SU-DHL-6 (cell line): Measurements from ENCODE around the gene OR6K2.

Experiments used
- H2AFZ ChIP-seq: fragments of 200-600 bp; sonication (generic); 2 replicates; pipeline ENCODE4 v1.6.1; 2014; ENCODE audit warnings: low read depth, mild to moderate bottlenecking, moderate library complexity, mixed read lengths, antibody characterized with exemption, low read length; ENCODE audit not compliant: severe bottlenecking
- H3F3A ChIP-seq: fragments of 200-600 bp; shearing (Covaris generic); 2 replicates; pipeline ENCODE4 v1.6.0; 2016; ENCODE audit warnings: antibody characterized with exemption, mild to moderate bottlenecking; ENCODE audit not compliant: insufficient read depth
- H3K27ac ChIP-seq: fragments of 200-600 bp; sonication (generic); 2 replicates; pipeline ENCODE4 v1.5.1; 2016; ENCODE audit warnings: low read depth, mild to moderate bottlenecking, low read length, moderate library complexity, mixed read lengths
- H3K27me3 ChIP-seq: fragments of 200-600 bp; sonication (generic), shearing (Covaris generic); 2 replicates; pipeline ENCODE4 v1.6.0; 2014; ENCODE audit warnings: mild to moderate bottlenecking, low read length
- H3K36me3 ChIP-seq: fragments of 200-600 bp; sonication (generic); 2 replicates; pipeline ENCODE4 v1.6.1; 2014; ENCODE audit warnings: mild to moderate bottlenecking, low read length, mixed read lengths
- H3K4me2 ChIP-seq: fragments of 300-600, 200-600 bp; shearing (Covaris generic), sonication (generic); 2 replicates; pipeline ENCODE4 v1.6.0; 2014; ENCODE audit warnings: low read length, low read depth, mild to moderate bottlenecking; ENCODE audit not compliant: poor library complexity, severe bottlenecking
- H3K4me3 ChIP-seq: fragments of 200-600 bp; sonication (generic); 2 replicates; pipeline ENCODE4 v1.5.1; 2014; ENCODE audit warnings: antibody characterized with exemption, low read length, mild to moderate bottlenecking, mixed read lengths; ENCODE audit not compliant: insufficient read depth, poor library complexity, severe bottlenecking
- H3K79me2 ChIP-seq: fragments of 200-600 bp; sonication (generic); 2 replicates; pipeline ENCODE4 v1.6.1; 2014; ENCODE audit warnings: mild to moderate bottlenecking, low read length, moderate library complexity; ENCODE audit not compliant: insufficient read depth
- H3K9ac ChIP-seq: fragments of 200-600 bp; sonication (generic); 2 replicates; pipeline ENCODE4 v1.7.0; 2014; ENCODE audit warnings: mild to moderate bottlenecking, low read length
- H3K9me2 ChIP-seq: fragments of 200-600 bp; sonication (generic); replicated peaks from 2 replicates; pipeline ENCODE4 v1.6.1; 2014; ENCODE audit warnings: low read length; ENCODE audit not compliant: insufficient read depth
- H3K9me3 ChIP-seq: fragments of 200-600 bp; sonication (generic); 2 replicates; pipeline ENCODE4 v1.6.1; 2014; ENCODE audit warnings: low read length, mixed read lengths; ENCODE audit not compliant: insufficient read depth
- H4K20me1 ChIP-seq: fragments of 200-600 bp; sonication (generic); 2 replicates; pipeline ENCODE4 v1.6.1; 2014; ENCODE audit warnings: low read depth, mild to moderate bottlenecking, antibody characterized with exemption, low read length, moderate library complexity, mixed read lengths
- CTCF ChIP-seq: fragments of 200-600 bp; sonication (generic); IDR thresholded peaks from one replicate; pipeline ENCODE4 v1.5.1; 2017; ENCODE audit warnings: antibody characterized with exemption, mild to moderate bottlenecking, low read length, moderate library complexity; ENCODE audit not compliant: insufficient read depth, poor library complexity, severe bottlenecking
- EZH2phosphoT487 ChIP-seq: fragments of 200-600 bp; sonication (generic), shearing (Covaris generic); conservative IDR thresholded peaks from 2 replicates; pipeline ENCODE4 v1.6.1; 2018; ENCODE audit warnings: mild to moderate bottlenecking, antibody characterized with exemption, low read length, moderate library complexity, mixed read lengths

OR6K2 gene

GRCh38 chr1:158714754-158715153 lies 14.3 kb upstream of the OR6K2 start:
- H3K9me2 ChIP-seq = no peaks in the 10 kb centered on the region
- no peak overlapping the region for H3K9ac ChIP-seq
- H3K27me3 ChIP-seq = no peaks in the 10 kb centered on the region
- H4K20me1 ChIP-seq = no peaks in the 10 kb centered on the region
- H3K4me3 ChIP-seq = no peak overlapping the region
- TF ChIP-seq EZH2phosphoT487 = no peak
- TF ChIP-seq CTCF = no peak
- no peaks in the 10 kb centered on the region for H3F3A ChIP-seq
- H3K9me3 ChIP-seq = no peaks in the 10 kb centered on the region
- no peaks in the 10 kb centered on the region for H3K79me2 ChIP-seq
- no peak overlapping the region for H3K27ac ChIP-seq
- H3K36me3 ChIP-seq = no peaks in the 10 kb centered on the region
- H2AFZ ChIP-seq = no peak overlapping the region
- H3K4me2 ChIP-seq = no peak overlapping the region

GRCh38 chr1:158711098-158711497 lies 10.6 kb upstream of the OR6K2 start:
- H3K9me3 ChIP-seq = no peaks in the 10 kb centered on the region
- H3K4me3 ChIP-seq = no peak overlapping the region
- no peak overlapping the region for H2AFZ ChIP-seq
- H3K79me2 ChIP-seq = no peaks in the 10 kb centered on the region
- no peaks in the 10 kb centered on the region for H3K9me2 ChIP-seq
- H3K27me3 ChIP-seq = no peaks in the 10 kb centered on the region
- TF ChIP-seq CTCF (no peak), EZH2phosphoT487 (no peak)
- H4K20me1 ChIP-seq = no peaks in the 10 kb centered on the region
- H3K4me2 ChIP-seq = no peak overlapping the region
- no peaks in the 10 kb centered on the region for H3F3A ChIP-seq
- no peak overlapping the region for H3K9ac ChIP-seq
- H3K36me3 ChIP-seq = no peaks in the 10 kb centered on the region
- H3K27ac ChIP-seq = no peak overlapping the region

GRCh38 chr1:158706096-158706495 lies 5.6 kb upstream of the OR6K2 start:
- Histone ChIP-seq H3K9me3 (no peaks in the 10 kb centered on the region), H3F3A (no peaks in the 10 kb centered on the region), H4K20me1 (no peaks in the 10 kb centered on the region), H3K27me3 (no peaks in the 10 kb centered on the region), H3K27ac (no peak overlapping the region), H3K36me3 (no peaks in the 10 kb centered on the region), H2AFZ (no peak overlapping the region), H3K4me3 (no peak overlapping the region), H3K9ac (no peak overlapping the region), H3K9me2 (no peaks in the 10 kb centered on the region), H3K4me2 (no peak overlapping the region), H3K79me2 (no peaks in the 10 kb centered on the region)
- TF ChIP-seq CTCF = no peak
- TF ChIP-seq EZH2phosphoT487 = no peak

- no peaks in the 10 kb centered on the region for H3K27me3 ChIP-seq
- no peaks in the 10 kb centered on the region for H3K36me3 ChIP-seq
- H3K9me2 ChIP-seq = no peaks in the 10 kb centered on the region
- H3F3A ChIP-seq = no peaks in the 10 kb centered on the region
- H3K79me2 ChIP-seq = no peaks in the 10 kb centered on the region
- H3K9me3 ChIP-seq = no peaks in the 10 kb centered on the region
- H2AFZ ChIP-seq = no peak overlapping the region
- H3K27ac ChIP-seq = no peak overlapping the region
- H3K4me3 ChIP-seq = no peak overlapping the region
- H3K4me2 ChIP-seq = no peak overlapping the region
- H4K20me1 ChIP-seq = no peaks in the 10 kb centered on the region
- TF ChIP-seq EZH2phosphoT487 = no peak
- TF ChIP-seq CTCF = no peak
- no peak overlapping the region for H3K9ac ChIP-seq
Observed at GRCh38 chr1:158694596-158694995, 5.9 kb downstream of the OR6K2 start.
